H1 (cell line): ENCODE results near the gene ACAD11. TPM values are rescaled to one million over a fixed set of nuclear protein-coding genes. Genes with fewer than 3 reads are reported as not detected.

Source experiments
- CBX8 ChIP-seq: fragments of 300-800, 300-1000 bp; sonication (generic); IDR thresholded peaks from 2 replicates; pipeline ENCODE4 v1.7.1; 2016; ENCODE audit warnings: low read depth, low read length, borderline replicate concordance
- CHD7 ChIP-seq: fragments of 300-600 bp; sonication (generic); IDR thresholded peaks from 2 replicates; pipeline ENCODE4 v1.7.1; 2012; ENCODE audit warnings: low read length, moderate library complexity, mild to moderate bottlenecking, inconsistent platforms; ENCODE audit not compliant: insufficient replicate concordance
- E2F6 ChIP-seq: IDR thresholded peaks from 2 replicates; pipeline ENCODE4 v1.6.1; 2012; ENCODE audit warnings: inconsistent platforms
- GABPA ChIP-seq: IDR thresholded peaks from 2 replicates; pipeline ENCODE4 v1.6.1; 2011; ENCODE audit warnings: mild to moderate bottlenecking, low read length, moderate library complexity, borderline replicate concordance; ENCODE audit not compliant: insufficient read depth
- JUN ChIP-seq: IDR thresholded peaks from 2 replicates; pipeline ENCODE4 v1.6.1; 2011; ENCODE audit warnings: low read depth, mild to moderate bottlenecking, improper control_type of control experiment, low read length
- RXRA ChIP-seq: IDR thresholded peaks from 2 replicates; pipeline ENCODE4 v1.6.1; 2011; ENCODE audit warnings: low read depth, mild to moderate bottlenecking, low read length, moderate library complexity; ENCODE audit not compliant: insufficient read depth
- polyA plus RNA-seq, 7 experiments: library from polyadenylated mRNA; depleted of rRNA in 3 of 7; stranded (reverse) in 5 of 7; unstranded in 2 of 7; fragments of >200 nt in 5 of 7; fragments of 200-250 nt in 2 of 7; gene quantifications; 1 replicate in 5 of 7; 2 replicates in 1 of 7; 4 replicates in 1 of 7; pipeline versions ENCODE4 v1.2.1 to v1.2.3, GENCODE V29; 2011 to 2013; ENCODE audit warnings: missing spikeins in 2 of 7, mixed read lengths in 2 of 7
- total RNA-seq: library from RNA; stranded (reverse); fragmentation: NEBNext Ultra II Directional; extraction: Animal tissue kit (Norgen Biotek cat#: 25700); gene quantifications from 2 replicates; pipeline ENCODE4 v1.2.1, GENCODE V29; 2021

The ACAD11 gene
- total and polyA plus RNA-seq, 2 of the 8 experiments (the other 6 are each of a cell fraction or from before 2014, with no cell fraction given) = 5.5 to 11.0 TPM

DNA sequence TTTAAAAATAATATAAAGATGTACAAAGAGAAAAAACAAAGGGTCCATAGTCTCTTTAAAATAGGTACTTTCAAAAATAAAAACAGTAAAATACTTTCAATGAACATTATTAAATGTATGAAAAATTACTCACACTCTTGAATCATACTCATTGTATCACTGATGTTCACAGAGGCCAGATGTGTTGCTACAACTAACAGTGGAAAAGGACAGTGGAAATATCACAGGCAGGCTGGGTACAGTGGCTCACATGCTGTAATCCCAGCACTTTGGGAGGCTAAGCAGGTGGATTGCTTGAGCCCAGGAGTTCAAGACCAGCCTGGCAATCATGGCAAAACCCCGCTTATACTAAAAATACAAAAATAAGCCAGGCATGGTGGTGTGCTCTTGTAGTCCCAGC, 35.8 kb upstream of the ACAD11 start (continued):
- TF ChIP-seq CBX8 (no peak), JUN (no peak), CHD7 (no peak), RXRA (no peak), E2F6 (no peak), GABPA (no peak)
- TF ChIP-seq, all 59 proteins: peak for 0
